Measurements from ENCODE around the gene EFL1. TPM values are rescaled to one million over a fixed set of nuclear protein-coding genes. Genes with fewer than 3 reads are reported as not detected.

The EFL1 gene
- total RNA-seq, 2 experiments from 2014 or later, result 25.1 to 25.7 TPM

GRCh38 chr15:82168296-82168695, 94.2 kb downstream of the EFL1 start:
- DNase-seq (ENCODE audit: low spot score), result no peak
- Histone ChIP-seq H3K4me1 (ENCODE audit: insufficient read depth, low read length, poor library complexity, severe bottlenecking) (no peaks in the 10 kb centered on the region), H3K79me2 (ENCODE audit: insufficient read depth, low read depth, low read length) (no peaks in the 10 kb centered on the region), H4K20me1 (ENCODE audit: insufficient read depth, low read length) (no peaks in the 10 kb centered on the region), H3K4me3 (ENCODE audit: low read depth, low read length, poor library complexity, severe bottlenecking) (no peak overlapping the region), H3K27ac (ENCODE audit: low read depth, low read length, poor library complexity, severe bottlenecking) (no peak overlapping the region), H3K36me3 (ENCODE audit: insufficient read depth, low read length) (peaks cover 19% of the 10 kb centered on the region; the same call in 1 of the 2 replicates), H3K9me3 (ENCODE audit: low read length) (no peaks in the 10 kb centered on the region), H3K4me2 (ENCODE audit: low read length) (no peak overlapping the region), H3K9me2 (ENCODE audit: insufficient read depth, low read length) (no peaks in the 10 kb centered on the region), H2AFZ (ENCODE audit: low read length) (no peak overlapping the region)
- no TSS peak for BruUV-seq (replicated peaks)
- ChIA-PET CTCF (ENCODE audit: unreplicated experiment) (no interaction called here), POLR2A (no interaction called here)
- TF ChIP-seq EZH2phosphoT487 (IDR thresholded peaks at IDR 0.05; ENCODE audit: borderline replicate concordance, low read depth, low read length) (no peak), CTCF (conservative IDR thresholded peaks at IDR 0.05; ENCODE audit: low read length) (no peak)
- intact Hi-C loops (cut with micrococcal nuclease; ENCODE audit: unreplicated experiment), result no loop called here

- H2AFZ ChIP-seq (ENCODE audit: low read length), result no peak overlapping the region
- H3K9me3 ChIP-seq (ENCODE audit: low read length), result no peaks in the 10 kb centered on the region
- H4K20me1 ChIP-seq (ENCODE audit: insufficient read depth, low read length), result no peaks in the 10 kb centered on the region
- intact Hi-C loops (cut with micrococcal nuclease; ENCODE audit: unreplicated experiment), result no loop called here
- POLR2A ChIA-PET, result interaction anchor here (0.6 kb wide), 1 partner anchor 794 kb away, joined by 3 read pairs; no protein-coding TSS in a partner anchor
- peaks cover 34% of the 10 kb centered on the region; the same call in 1 of the 2 replicates for H3K36me3 ChIP-seq (ENCODE audit: insufficient read depth, low read length)
- no peak overlapping the region for H3K27ac ChIP-seq (ENCODE audit: low read depth, low read length, poor library complexity, severe bottlenecking)
- H3K9me2 ChIP-seq (ENCODE audit: insufficient read depth, low read length), result no peaks in the 10 kb centered on the region
- no TSS peak for BruUV-seq (replicated peaks)
- no peak overlapping the region for H3K4me3 ChIP-seq (ENCODE audit: low read depth, low read length, poor library complexity, severe bottlenecking)
- no peaks in the 10 kb centered on the region for H3K79me2 ChIP-seq (ENCODE audit: insufficient read depth, low read depth, low read length)
- no peak for TF ChIP-seq CTCF (conservative IDR thresholded peaks at IDR 0.05; ENCODE audit: low read length)
- TF ChIP-seq EZH2phosphoT487 (IDR thresholded peaks at IDR 0.05; ENCODE audit: borderline replicate concordance, low read depth, low read length), result no peak
- H3K4me2 ChIP-seq (ENCODE audit: low read length), result no peak overlapping the region
- H3K4me1 ChIP-seq (ENCODE audit: insufficient read depth, low read length, poor library complexity, severe bottlenecking), result no peaks in the 10 kb centered on the region
- no peak for DNase-seq (ENCODE audit: low spot score)
- CTCF ChIA-PET (ENCODE audit: unreplicated experiment), result no interaction called here
Observed at GRCh38 chr15:82165948-82166376, 96.6 kb downstream of the EFL1 start.

GRCh38 chr15:82159922-82160321, 102.6 kb downstream of the EFL1 start:
- Histone ChIP-seq H3K4me2 (ENCODE audit: low read length) (no peak overlapping the region), H4K20me1 (ENCODE audit: insufficient read depth, low read length) (no peaks in the 10 kb centered on the region)
- CTCF ChIA-PET (ENCODE audit: unreplicated experiment), result no interaction called here

More at GRCh38 chr15:82159922-82160321, 102.6 kb downstream of the EFL1 start:
- no peak overlapping the region for H3K4me3 ChIP-seq (ENCODE audit: low read depth, low read length, poor library complexity, severe bottlenecking)
- H3K36me3 ChIP-seq (ENCODE audit: insufficient read depth, low read length), result peaks cover 50% of the 10 kb centered on the region
- no peaks in the 10 kb centered on the region for H3K79me2 ChIP-seq (ENCODE audit: insufficient read depth, low read depth, low read length)
- no peaks in the 10 kb centered on the region for H3K9me3 ChIP-seq (ENCODE audit: low read length)
- POLR2A ChIA-PET, result no interaction called here
- H3K9me2 ChIP-seq (ENCODE audit: insufficient read depth, low read length), result no peaks in the 10 kb centered on the region
- H3K4me1 ChIP-seq (ENCODE audit: insufficient read depth, low read length, poor library complexity, severe bottlenecking), result no peaks in the 10 kb centered on the region
- H3K27ac ChIP-seq (ENCODE audit: low read depth, low read length, poor library complexity, severe bottlenecking), result no peak overlapping the region
- no TSS peak for BruUV-seq (replicated peaks)
- TF ChIP-seq EZH2phosphoT487 (IDR thresholded peaks at IDR 0.05; ENCODE audit: borderline replicate concordance, low read depth, low read length) (no peak), CTCF (conservative IDR thresholded peaks at IDR 0.05; ENCODE audit: low read length) (no peak)
- H2AFZ ChIP-seq (ENCODE audit: low read length), result no peak overlapping the region
- intact Hi-C loops (cut with micrococcal nuclease; ENCODE audit: unreplicated experiment), result no loop called here
- no peak for DNase-seq (ENCODE audit: low spot score)

Data from OCI-LY7 (cell line).